LoVo (cell line): ENCODE measurements around the gene CCBE1.

Experiments used
- DNase-seq: peaks from one replicate; pipeline ENCODE4 v3.0.0-alpha.2; 2016; ENCODE audit warnings: low spot score

CCBE1 gene

GRCh38 chr18:59570101-59570775 is 127.0 kb downstream of the CCBE1 start:
- DNase-seq = no peak

- DNase-seq = no peak
Observed at GRCh38 chr18:59569390-59569791, 127.8 kb downstream of the CCBE1 start.

- no peak for DNase-seq
Observed at GRCh38 chr18:59567431-59567830, 129.8 kb downstream of the CCBE1 start.

GRCh38 chr18:59566533-59566971 is 130.7 kb downstream of the CCBE1 start:
- DNase-seq = no peak

- no peak for DNase-seq
Observed at GRCh38 chr18:59565957-59566356, 131.3 kb downstream of the CCBE1 start.

- DNase-seq = no peak
Observed at GRCh38 chr18:59564561-59564960, 132.7 kb downstream of the CCBE1 start.

GRCh38 chr18:59563176-59563785 is 133.9 kb downstream of the CCBE1 start:
- no peak for DNase-seq

GRCh38 chr18:59562751-59563150 is 134.5 kb downstream of the CCBE1 start:
- no peak for DNase-seq

- no peak for DNase-seq
Observed at GRCh38 chr18:59561612-59562011, 135.6 kb downstream of the CCBE1 start.

- DNase-seq = no peak
Observed at GRCh38 chr18:59560556-59560955, 136.7 kb downstream of the CCBE1 start.

- no peak for DNase-seq
Observed at GRCh38 chr18:59559528-59559927, 137.7 kb downstream of the CCBE1 start.

GRCh38 chr18:59555995-59556659 is 141.1 kb downstream of the CCBE1 start:
- DNase-seq = no peak

- DNase-seq = no peak
Observed at GRCh38 chr18:59554796-59555335, 142.4 kb downstream of the CCBE1 start.

GRCh38 chr18:59553273-59553870 is 143.9 kb downstream of the CCBE1 start:
- no peak for DNase-seq

GRCh38 chr18:59551902-59552635 is 145.2 kb downstream of the CCBE1 start:
- no peak for DNase-seq

GRCh38 chr18:59550174-59550516 is 147.1 kb downstream of the CCBE1 start:
- DNase-seq = no peak

- DNase-seq = no peak
Observed at GRCh38 chr18:59549503-59550173, 147.6 kb downstream of the CCBE1 start.

- no peak for DNase-seq
Observed at GRCh38 chr18:59547581-59548182, 149.5 kb downstream of the CCBE1 start.

- DNase-seq = no peak
Observed at GRCh38 chr18:59546188-59546587, 151.0 kb downstream of the CCBE1 start.

GRCh38 chr18:59540780-59541179 is 156.4 kb downstream of the CCBE1 start:
- no peak for DNase-seq

- no peak for DNase-seq
Observed at GRCh38 chr18:59540346-59540745, 156.9 kb downstream of the CCBE1 start.
